ENCODE measurements around the gene NEK9. TPM values are rescaled to one million over a fixed set of nuclear protein-coding genes. Genes with fewer than 3 reads are reported as not detected.
A peak's percentile ranks its signal among the peaks of the same experiment; 100 is the strongest.

The NEK9 gene
- total and polyA plus RNA-seq, 10 of the 15 experiments (the other 5 are each of a cell fraction or from before 2014, with no cell fraction given), result 6.0 to 78.8 (median 44.7) TPM

GRCh38 chr14:75126679-75127473 is at the start of gene NEK9 (continued):
- TF ChIP-seq EGR1 (IDR thresholded peaks at IDR 0.05; ENCODE audit: borderline replicate concordance in 1 of 2, low read depth in 2 of 2, low read length in 2 of 2) (peak; percentile 13 to 57; a peak in 2 of 3 replicates), JUNB (IDR thresholded peaks at IDR 0.05) (no peak), ELK1 (IDR thresholded peaks at IDR 0.05; ENCODE audit: low read depth, low read length) (no peak), SIN3A (IDR thresholded peaks at IDR 0.05; ENCODE audit: low read depth, low read length) (peak; percentile 75), HDAC6 (IDR thresholded peaks at IDR 0.05; ENCODE audit: unreplicated experiment) (no peak), ZNF384 (IDR thresholded peaks at IDR 0.05; ENCODE audit: borderline replicate concordance, low read depth, low read length) (no peak), HSF1 (IDR thresholded peaks at IDR 0.05; ENCODE audit: low read depth, low read length) (no peak), MLLT1 (IDR thresholded peaks at IDR 0.05) (0 out of 2 replicates have a peak, but pooled peaks have one; percentile 36), RBBP5 (conservative IDR thresholded peaks at IDR 0.05) (no peak), SMAD5 (IDR thresholded peaks at IDR 0.05; ENCODE audit: low read depth) (peak; percentile 78; the same call in 1 of the 2 replicates), ZNF24 (IDR thresholded peaks at IDR 0.05) (no peak), HDAC2 (IDR thresholded peaks at IDR 0.05) (peak; percentile 78; the same call in 1 of the 2 replicates), ATF7 (IDR thresholded peaks at IDR 0.05; ENCODE audit: low read depth) (peak; percentile 25; the same call in 1 of the 2 replicates)
